ENCODE measurements around the gene CBFA2T2. TPM values are rescaled to one million over a fixed set of nuclear protein-coding genes. Genes with fewer than 3 reads are reported as not detected.
"Not testable (repeated sequence)": the region's sequence is repeated elsewhere in the genome, so short reads cannot be mapped to it uniquely, and the experiment has no call there.

Gene CBFA2T2
- total RNA-seq, 2 experiments from 2014 or later, result 6.4 to 6.7 TPM

DNA sequence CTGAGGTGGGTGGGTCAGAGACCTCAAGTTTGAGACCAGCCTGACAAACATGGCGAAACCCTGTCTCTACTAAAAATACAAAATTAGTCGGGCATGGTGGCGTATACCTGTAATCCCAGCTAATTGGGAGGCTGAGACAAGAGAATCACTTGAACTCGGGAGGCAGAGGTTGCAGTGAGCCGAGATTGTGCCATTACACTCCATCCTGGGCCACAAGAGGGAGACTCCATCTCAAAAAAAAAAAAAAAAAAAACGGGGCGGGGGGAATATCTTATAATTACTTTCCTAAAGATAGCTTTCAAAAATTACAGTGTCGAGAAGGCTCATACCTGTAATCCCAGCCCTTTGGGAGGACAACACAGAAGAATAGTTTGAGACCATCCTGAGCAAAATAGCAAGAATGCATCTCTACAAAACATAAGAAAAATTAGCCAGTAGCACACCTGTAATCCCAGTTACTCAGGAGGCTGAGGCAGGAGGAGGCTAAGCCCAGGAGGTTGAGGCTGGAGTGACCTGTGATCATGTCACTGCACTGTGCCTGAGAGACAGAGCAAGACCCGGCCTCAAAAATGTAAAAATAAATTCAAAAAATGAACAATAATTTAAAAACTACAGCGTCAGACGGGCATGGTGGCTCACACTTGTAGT is 25.8 kb downstream of the CBFA2T2 start:
- Mint-ChIP-seq H3K4me3 (no peak overlapping the region), H3K4me1 (peaks cover 10% of the 10 kb centered on the region), H3K9me3 (no peaks in the 10 kb centered on the region), H3K27me3 (no peaks in the 10 kb centered on the region), H3K36me3 (peaks cover under 1% of the 10 kb centered on the region), H3K27ac (no peak overlapping the region)
- no peak for DNase-seq

DNA sequence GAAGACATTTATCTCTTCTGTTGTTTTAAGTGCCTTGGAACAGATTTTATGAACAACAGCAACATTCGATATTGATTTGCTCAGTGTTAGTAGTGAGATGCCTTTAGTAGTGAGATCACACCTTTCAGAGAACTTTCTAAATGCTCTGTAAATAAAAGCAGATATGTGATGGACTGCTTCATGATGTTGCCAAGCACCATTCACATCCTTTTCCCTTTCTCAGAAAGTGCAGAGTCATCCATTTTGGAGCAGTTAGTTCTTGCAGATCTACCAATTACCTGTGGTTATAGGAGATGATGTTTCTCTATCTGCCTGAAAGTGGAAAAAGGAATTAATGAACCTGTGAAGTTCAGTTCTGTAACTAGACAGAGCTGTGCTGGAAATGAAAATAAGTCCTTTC is 27.0 kb downstream of the CBFA2T2 start:
- Mint-ChIP-seq H3K36me3 (no peaks in the 10 kb centered on the region), H3K27ac (no peak overlapping the region), H3K4me1 (peaks cover 9% of the 10 kb centered on the region), H3K27me3 (no peaks in the 10 kb centered on the region), H3K4me3 (no peak overlapping the region), H3K9me3 (no peaks in the 10 kb centered on the region)
- DNase-seq, result no peak

DNA sequence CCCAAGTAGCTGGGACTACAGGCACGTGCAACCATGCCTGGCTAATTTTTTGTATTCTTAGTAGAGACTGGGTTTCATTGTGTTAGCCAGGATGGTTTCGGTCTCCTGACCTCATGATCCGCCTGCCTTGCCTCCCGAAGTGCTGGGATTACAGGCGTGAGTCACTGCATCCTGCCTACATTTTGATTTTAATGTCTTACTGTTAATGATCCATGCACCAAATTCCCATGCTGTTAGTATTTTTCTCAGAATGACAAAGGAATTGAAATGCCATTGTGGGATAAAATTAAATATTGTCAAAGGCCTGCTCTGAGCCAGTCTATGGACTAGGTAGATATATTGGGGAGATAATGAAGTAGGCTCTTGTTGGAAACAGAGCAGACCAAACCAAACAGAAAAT is 28.2 kb downstream of the CBFA2T2 start:
- Mint-ChIP-seq H3K27me3 (no peaks in the 10 kb centered on the region), H3K27ac (no peak overlapping the region), H3K4me3 (no peak overlapping the region), H3K36me3 (no peaks in the 10 kb centered on the region), H3K4me1 (peaks cover 13% of the 10 kb centered on the region), H3K9me3 (no peaks in the 10 kb centered on the region)
- DNase-seq, result no peak

- H3K27me3 Mint-ChIP-seq, result no peaks in the 10 kb centered on the region
- no peak overlapping the region for H3K4me3 Mint-ChIP-seq
- H3K27ac Mint-ChIP-seq, result no peak overlapping the region
- H3K9me3 Mint-ChIP-seq, result no peaks in the 10 kb centered on the region
- H3K36me3 Mint-ChIP-seq, result peaks cover 3% of the 10 kb centered on the region
- peaks cover 18% of the 10 kb centered on the region for H3K4me1 Mint-ChIP-seq
- DNase-seq, result no peak
These were observed 31.6 kb downstream of the CBFA2T2 start for GRCh38 chr20:33521461-33521860.

- peaks cover 3% of the 10 kb centered on the region for H3K36me3 Mint-ChIP-seq
- H3K27ac Mint-ChIP-seq, result no peak overlapping the region
- no peaks in the 10 kb centered on the region for H3K27me3 Mint-ChIP-seq
- no peak overlapping the region for H3K4me3 Mint-ChIP-seq
- DNase-seq, result no peak
- no peaks in the 10 kb centered on the region for H3K9me3 Mint-ChIP-seq
- peaks cover 15% of the 10 kb centered on the region for H3K4me1 Mint-ChIP-seq
These were observed 32.4 kb downstream of the CBFA2T2 start for GRCh38 chr20:33522256-33522820.

GRCh38 chr20:33524261-33524660 is 34.4 kb downstream of the CBFA2T2 start:
- Mint-ChIP-seq H3K36me3 (peaks cover 5% of the 10 kb centered on the region), H3K4me1 (peaks cover 13% of the 10 kb centered on the region), H3K4me3 (no peak overlapping the region), H3K27ac (no peak overlapping the region), H3K27me3 (no peaks in the 10 kb centered on the region), H3K9me3 (no peaks in the 10 kb centered on the region)
- DNase-seq, result no peak

DNA sequence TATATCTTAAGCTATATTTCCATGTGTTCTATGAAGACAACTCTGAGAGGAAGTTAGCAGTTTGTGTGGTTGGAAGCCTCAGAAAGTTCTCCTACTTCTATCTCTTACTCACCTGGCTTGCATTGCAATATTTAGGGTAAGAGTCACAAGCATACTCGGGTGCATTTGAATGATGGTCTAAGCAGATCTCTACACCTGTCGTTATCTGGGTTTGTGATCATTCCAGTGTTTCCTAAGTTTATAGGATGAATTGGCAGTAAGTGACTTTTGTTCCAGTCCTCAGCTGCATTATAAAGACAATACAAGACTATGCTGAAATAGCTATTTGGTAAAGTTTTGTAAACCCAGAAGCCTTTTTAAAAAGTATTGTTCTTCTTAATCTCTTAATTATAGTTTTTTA is 36.9 kb downstream of the CBFA2T2 start:
- Mint-ChIP-seq H3K27me3 (no peaks in the 10 kb centered on the region), H3K27ac (no peak overlapping the region), H3K4me1 (peaks cover 22% of the 10 kb centered on the region), H3K9me3 (no peaks in the 10 kb centered on the region), H3K4me3 (no peak overlapping the region), H3K36me3 (peaks cover 5% of the 10 kb centered on the region)
- no peak for DNase-seq

DNA sequence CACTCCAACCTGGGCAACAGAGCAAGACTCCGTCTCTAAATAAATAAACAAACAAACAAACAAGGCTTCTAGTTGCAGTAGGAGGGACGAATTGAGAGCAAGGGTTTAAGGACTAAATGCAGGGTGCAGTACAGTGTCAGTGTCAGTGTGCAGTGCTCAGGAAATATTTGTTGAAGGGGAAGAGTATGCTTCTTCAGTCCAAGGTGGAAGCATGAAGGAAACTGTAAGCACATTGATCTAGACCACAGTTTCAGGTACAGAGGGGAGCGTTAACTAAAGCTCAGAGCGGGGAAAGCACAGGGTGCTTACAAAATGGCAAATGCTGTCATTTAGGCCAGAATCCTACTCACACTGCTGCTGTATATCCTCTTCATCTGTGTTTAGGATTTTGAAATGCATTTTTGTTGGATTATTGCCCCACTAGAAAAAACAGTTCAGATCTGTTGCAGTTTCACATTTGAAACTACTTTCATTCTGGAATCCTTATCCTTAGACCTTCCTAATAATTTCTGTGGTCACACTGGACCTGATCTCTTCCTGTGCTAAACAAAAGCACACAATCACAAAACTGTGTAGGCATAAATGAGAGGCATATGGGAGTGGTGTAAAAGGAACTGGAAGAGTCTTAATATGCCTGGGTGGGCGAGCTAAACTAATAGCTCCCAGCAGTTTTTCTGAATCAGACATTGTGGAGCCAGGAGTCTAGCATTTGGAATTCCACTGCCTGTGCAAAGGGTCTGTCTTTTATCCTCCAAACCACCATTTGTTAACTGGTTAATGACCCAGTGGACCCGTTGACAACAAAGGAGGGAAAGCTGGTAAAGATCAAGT is 41.4 kb downstream of the CBFA2T2 start:
- H3K36me3 Mint-ChIP-seq, result peaks cover 2% of the 10 kb centered on the region
- H3K9me3 Mint-ChIP-seq, result no peaks in the 10 kb centered on the region
- no peak overlapping the region for H3K4me3 Mint-ChIP-seq
- no peaks in the 10 kb centered on the region for H3K27me3 Mint-ChIP-seq
- H3K4me1 Mint-ChIP-seq, result peaks cover 20% of the 10 kb centered on the region
- no peak for DNase-seq
- H3K27ac Mint-ChIP-seq, result no peak overlapping the region

DNA sequence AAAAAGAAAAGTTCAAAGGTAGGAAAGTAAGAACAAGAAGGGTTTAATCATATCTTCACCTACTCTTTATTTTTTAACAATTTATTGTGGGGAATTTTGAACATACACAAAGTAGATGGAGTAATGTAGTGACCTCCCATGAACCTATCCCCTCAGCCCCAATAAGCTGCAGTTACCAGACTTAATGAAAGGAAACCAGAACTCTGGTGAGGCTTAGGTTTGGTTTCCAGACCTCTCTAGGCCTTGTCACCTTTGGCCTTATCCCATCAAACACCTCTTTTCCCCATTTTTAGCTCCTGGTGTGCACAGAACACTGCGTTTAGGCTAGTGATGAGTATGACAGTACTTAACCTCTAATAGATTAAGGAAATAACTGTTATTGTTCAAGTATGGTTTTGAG is 42.0 kb downstream of the CBFA2T2 start:
- no peaks in the 10 kb centered on the region for H3K9me3 Mint-ChIP-seq
- no peak for DNase-seq
- no peak overlapping the region for H3K27ac Mint-ChIP-seq
- H3K27me3 Mint-ChIP-seq, result no peaks in the 10 kb centered on the region
- peaks cover 16% of the 10 kb centered on the region for H3K4me1 Mint-ChIP-seq
- peaks cover 4% of the 10 kb centered on the region for H3K36me3 Mint-ChIP-seq
- H3K4me3 Mint-ChIP-seq, result no peak overlapping the region

GRCh38 chr20:33532753-33533459 is 43.0 kb downstream of the CBFA2T2 start:
- Mint-ChIP-seq H3K36me3 (peaks cover 9% of the 10 kb centered on the region), H3K4me1 (peaks cover 16% of the 10 kb centered on the region), H3K27ac (no peak overlapping the region), H3K9me3 (peaks cover 2% of the 10 kb centered on the region), H3K4me3 (no peak overlapping the region), H3K27me3 (no peaks in the 10 kb centered on the region)
- DNase-seq, result no peak

- H3K36me3 Mint-ChIP-seq, H3K4me3 Mint-ChIP-seq: not testable (repeated sequence)
These were observed 45.8 kb downstream of the CBFA2T2 start for GRCh38 chr20:33535717-33536116.

DNA sequence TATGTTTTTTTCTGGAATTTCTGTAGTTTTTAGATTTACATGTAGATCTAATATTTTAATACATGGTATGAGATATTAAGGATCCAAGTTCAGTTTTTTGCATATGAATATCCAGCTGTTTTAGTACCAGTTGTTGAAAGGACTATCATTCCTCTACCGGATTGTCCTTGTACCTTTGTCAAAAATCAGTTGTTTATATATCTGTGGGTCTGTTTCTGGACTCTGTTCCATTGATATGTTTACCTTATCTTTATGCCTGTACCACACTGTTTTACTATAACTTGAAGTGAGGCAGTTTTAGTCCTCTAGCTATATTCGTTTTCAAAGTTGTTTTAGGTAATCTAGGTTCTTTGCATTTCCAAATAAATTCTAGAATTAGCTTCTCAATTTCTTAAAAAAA is 47.7 kb downstream of the CBFA2T2 start:
- Mint-ChIP-seq H3K36me3 (peaks cover 7% of the 10 kb centered on the region), H3K9me3 (peaks cover 2% of the 10 kb centered on the region), H3K4me3 (no peak overlapping the region), H3K4me1 (peaks cover 3% of the 10 kb centered on the region), H3K27me3 (no peaks in the 10 kb centered on the region), H3K27ac (no peak overlapping the region)
- no peak for DNase-seq

More at GRCh38 chr20:33535717-33536116, 45.8 kb downstream of the CBFA2T2 start:
- not testable (repeated sequence) for DNase-seq, H3K27ac Mint-ChIP-seq, H3K9me3 Mint-ChIP-seq, H3K27me3 Mint-ChIP-seq
- peaks cover 16% of the 10 kb centered on the region for H3K4me1 Mint-ChIP-seq

DNA sequence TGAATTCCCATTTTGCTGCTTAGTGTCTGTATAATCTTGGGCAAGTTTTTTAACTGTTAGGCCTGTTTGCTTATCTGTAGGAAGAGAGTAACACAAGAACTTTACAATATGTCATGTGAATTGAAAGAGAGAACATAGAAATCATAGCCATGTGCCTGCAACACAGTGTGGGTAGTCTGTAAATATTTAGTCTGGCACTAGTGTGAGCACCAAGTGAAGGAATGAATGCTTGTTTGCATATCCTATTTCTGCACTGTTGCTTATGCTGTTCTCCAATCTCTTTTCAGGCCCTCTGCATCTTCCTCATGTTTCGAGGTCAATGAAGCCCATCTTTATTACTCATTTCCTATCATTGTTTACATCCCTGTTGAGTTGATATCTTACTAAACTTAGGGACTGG is 49.2 kb downstream of the CBFA2T2 start:
- Mint-ChIP-seq H3K4me1 (peaks cover 3% of the 10 kb centered on the region), H3K27ac (no peak overlapping the region)

DNA sequence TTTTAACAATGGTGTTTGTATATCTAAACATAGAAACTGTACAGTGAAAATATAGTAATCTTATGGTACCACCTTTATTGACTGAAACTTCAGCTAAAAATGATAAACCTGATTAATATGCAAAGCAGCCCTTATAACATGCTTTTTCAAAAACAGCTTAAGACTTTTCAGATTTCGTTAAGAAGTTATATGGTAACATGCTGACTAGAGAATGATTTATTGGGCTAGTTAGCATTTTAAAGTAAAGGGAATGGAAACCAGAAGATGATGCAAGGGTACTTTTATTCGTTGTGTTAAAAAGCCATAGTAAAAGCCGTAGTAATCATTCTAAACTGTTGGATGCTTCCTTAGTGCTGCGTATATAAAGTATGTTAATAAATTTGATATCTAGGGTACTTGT is 50.5 kb downstream of the CBFA2T2 start:
- H3K36me3 Mint-ChIP-seq, result peaks cover 7% of the 10 kb centered on the region

More for the DNA sequence above, 49.2 kb downstream of the CBFA2T2 start:
- Mint-ChIP-seq H3K36me3 (peaks cover 7% of the 10 kb centered on the region), H3K4me3 (no peak overlapping the region), H3K27me3 (no peaks in the 10 kb centered on the region), H3K9me3 (peaks cover 2% of the 10 kb centered on the region)
- DNase-seq, result no peak

GRCh38 chr20:33541074-33541473 is 51.2 kb downstream of the CBFA2T2 start:
- DNase-seq, result no peak
- no peak overlapping the region for H3K27ac Mint-ChIP-seq
- H3K36me3 Mint-ChIP-seq, result peaks cover 7% of the 10 kb centered on the region
- H3K4me3 Mint-ChIP-seq, result no peak overlapping the region
- H3K27me3 Mint-ChIP-seq, result no peaks in the 10 kb centered on the region
- H3K9me3 Mint-ChIP-seq, result peaks cover 2% of the 10 kb centered on the region
- H3K4me1 Mint-ChIP-seq, result peaks cover 3% of the 10 kb centered on the region

More for the DNA sequence above, 50.5 kb downstream of the CBFA2T2 start:
- Mint-ChIP-seq H3K9me3 (peaks cover 2% of the 10 kb centered on the region), H3K27me3 (no peaks in the 10 kb centered on the region), H3K4me1 (peaks cover 3% of the 10 kb centered on the region), H3K27ac (no peak overlapping the region), H3K4me3 (no peak overlapping the region)
- no peak for DNase-seq

Data from activated naive CD8-positive, alpha-beta T cell treated with anti-CD3 and anti-CD28 coated beads for 36 hours (primary cell).